ENCODE data around the gene SPATA6L. TPM values are rescaled to one million over a fixed set of nuclear protein-coding genes. Genes with fewer than 3 reads are reported as not detected.

Gene SPATA6L
- total and polyA plus RNA-seq, 2 of the 13 experiments (the other 11 are each of a cell fraction or from before 2014, with no cell fraction given) = 1.1 to 1.9 TPM

DNA sequence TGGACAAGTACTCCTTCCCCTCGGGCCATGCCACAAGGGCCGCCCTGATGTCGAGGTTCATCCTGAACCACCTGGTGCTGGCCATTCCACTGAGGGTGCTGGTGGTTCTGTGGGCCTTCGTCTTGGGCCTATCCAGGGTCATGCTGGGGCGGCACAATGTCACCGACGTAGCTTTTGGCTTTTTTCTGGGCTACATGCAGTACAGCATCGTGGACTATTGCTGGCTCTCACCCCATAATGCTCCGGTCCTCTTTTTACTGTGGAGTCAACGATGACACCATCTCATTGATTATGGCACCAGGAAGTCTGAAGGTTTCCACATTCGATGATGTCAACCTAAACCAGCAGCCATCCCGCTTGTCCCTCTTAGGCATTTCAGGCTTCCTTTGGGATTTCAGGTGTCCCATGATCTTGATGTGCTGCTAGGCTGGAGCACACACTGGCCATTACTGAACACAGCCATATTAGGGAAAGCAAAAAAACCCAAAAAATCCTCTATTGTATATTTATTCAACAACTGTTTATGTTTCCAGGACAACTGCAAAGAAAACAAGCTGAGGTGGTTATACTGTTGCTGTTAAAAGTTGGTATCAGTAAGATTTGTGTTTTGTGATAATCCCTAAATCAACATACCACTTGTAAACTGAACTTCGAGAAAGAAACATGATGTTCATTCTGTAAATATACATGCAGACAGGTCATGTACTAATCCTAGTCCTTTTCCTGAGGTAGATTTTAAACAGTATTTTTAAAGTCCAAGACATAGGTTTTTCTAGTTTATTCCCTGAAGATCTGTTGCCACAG is 3.1 kb downstream of the SPATA6L start (continued):
- TF ChIP-seq PAWR (CRISPR knock-in tag; IDR thresholded peaks at IDR 0.05; ENCODE audit: borderline replicate concordance) (no peak), ZNF510 (CRISPR knock-in tag; IDR thresholded peaks at IDR 0.05; ENCODE audit: low read depth) (0 out of 2 replicates have a peak, but pooled peaks have one; percentile 3), IKZF1 (IDR thresholded peaks at IDR 0.05) (no peak), FOSL2 (CRISPR knock-in tag; IDR thresholded peaks at IDR 0.05) (no peak), ZNF558 (CRISPR knock-in tag; IDR thresholded peaks at IDR 0.05; ENCODE audit: borderline replicate concordance) (peak; percentile 70; the same call in 1 of the 2 replicates), ZNF720 (CRISPR knock-in tag; IDR thresholded peaks at IDR 0.05) (no peak), ZNF10 (CRISPR knock-in tag; IDR thresholded peaks at IDR 0.05; ENCODE audit: borderline replicate concordance, low read depth) (no peak), MEIS1 (CRISPR knock-in tag; IDR thresholded peaks at IDR 0.05; ENCODE audit: borderline replicate concordance) (no peak), TBX2 (CRISPR knock-in tag; IDR thresholded peaks at IDR 0.05; ENCODE audit: borderline replicate concordance) (no peak), MAFG (CRISPR knock-in tag; IDR thresholded peaks at IDR 0.05) (no peak), HDAC1 (CRISPR knock-in tag; IDR thresholded peaks at IDR 0.05) (peak; percentile 40; the same call in 1 of the 2 replicates), ZNF614 (CRISPR knock-in tag; IDR thresholded peaks at IDR 0.05; ENCODE audit: borderline replicate concordance) (0 out of 2 replicates have a peak, but pooled peaks have one; percentile 20), SP140L (CRISPR knock-in tag; IDR thresholded peaks at IDR 0.05; ENCODE audit: borderline replicate concordance) (no peak), HMG20A (CRISPR knock-in tag; IDR thresholded peaks at IDR 0.05; ENCODE audit: borderline replicate concordance) (no peak; the same call in 1 of the 2 replicates), AKAP8 (CRISPR knock-in tag; IDR thresholded peaks at IDR 0.05) (no peak)
- TF ChIP-seq, protein P1, sequence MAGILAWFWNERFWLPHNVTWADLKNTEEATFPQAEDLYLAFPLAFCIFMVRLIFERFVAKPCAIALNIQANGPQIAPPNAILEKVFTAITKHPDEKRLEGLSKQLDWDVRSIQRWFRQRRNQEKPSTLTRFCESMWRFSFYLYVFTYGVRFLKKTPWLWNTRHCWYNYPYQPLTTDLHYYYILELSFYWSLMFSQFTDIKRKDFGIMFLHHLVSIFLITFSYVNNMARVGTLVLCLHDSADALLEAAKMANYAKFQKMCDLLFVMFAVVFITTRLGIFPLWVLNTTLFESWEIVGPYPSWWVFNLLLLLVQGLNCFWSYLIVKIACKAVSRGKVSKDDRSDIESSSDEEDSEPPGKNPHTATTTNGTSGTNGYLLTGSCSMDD (CRISPR knock-in tag; IDR thresholded peaks at IDR 0.05) = no peak
- TF ChIP-seq, protein P2, sequence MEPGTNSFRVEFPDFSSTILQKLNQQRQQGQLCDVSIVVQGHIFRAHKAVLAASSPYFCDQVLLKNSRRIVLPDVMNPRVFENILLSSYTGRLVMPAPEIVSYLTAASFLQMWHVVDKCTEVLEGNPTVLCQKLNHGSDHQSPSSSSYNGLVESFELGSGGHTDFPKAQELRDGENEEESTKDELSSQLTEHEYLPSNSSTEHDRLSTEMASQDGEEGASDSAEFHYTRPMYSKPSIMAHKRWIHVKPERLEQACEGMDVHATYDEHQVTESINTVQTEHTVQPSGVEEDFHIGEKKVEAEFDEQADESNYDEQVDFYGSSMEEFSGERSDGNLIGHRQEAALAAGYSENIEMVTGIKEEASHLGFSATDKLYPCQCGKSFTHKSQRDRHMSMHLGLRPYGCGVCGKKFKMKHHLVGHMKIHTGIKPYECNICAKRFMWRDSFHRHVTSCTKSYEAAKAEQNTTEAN (CRISPR knock-in tag; conservative IDR thresholded peaks at IDR 0.05) = no peak
- TF ChIP-seq, protein P3, sequence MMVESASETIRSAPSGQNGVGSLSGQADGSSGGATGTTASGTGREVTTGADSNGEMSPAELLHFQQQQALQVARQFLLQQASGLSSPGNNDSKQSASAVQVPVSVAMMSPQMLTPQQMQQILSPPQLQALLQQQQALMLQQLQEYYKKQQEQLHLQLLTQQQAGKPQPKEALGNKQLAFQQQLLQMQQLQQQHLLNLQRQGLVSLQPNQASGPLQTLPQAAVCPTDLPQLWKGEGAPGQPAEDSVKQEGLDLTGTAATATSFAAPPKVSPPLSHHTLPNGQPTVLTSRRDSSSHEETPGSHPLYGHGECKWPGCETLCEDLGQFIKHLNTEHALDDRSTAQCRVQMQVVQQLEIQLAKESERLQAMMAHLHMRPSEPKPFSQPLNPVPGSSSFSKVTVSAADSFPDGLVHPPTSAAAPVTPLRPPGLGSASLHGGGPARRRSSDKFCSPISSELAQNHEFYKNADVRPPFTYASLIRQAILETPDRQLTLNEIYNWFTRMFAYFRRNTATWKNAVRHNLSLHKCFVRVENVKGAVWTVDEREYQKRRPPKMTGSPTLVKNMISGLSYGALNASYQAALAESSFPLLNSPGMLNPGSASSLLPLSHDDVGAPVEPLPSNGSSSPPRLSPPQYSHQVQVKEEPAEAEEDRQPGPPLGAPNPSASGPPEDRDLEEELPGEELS (CRISPR knock-in tag; IDR thresholded peaks at IDR 0.05) = no peak
- TF ChIP-seq, protein P4, sequence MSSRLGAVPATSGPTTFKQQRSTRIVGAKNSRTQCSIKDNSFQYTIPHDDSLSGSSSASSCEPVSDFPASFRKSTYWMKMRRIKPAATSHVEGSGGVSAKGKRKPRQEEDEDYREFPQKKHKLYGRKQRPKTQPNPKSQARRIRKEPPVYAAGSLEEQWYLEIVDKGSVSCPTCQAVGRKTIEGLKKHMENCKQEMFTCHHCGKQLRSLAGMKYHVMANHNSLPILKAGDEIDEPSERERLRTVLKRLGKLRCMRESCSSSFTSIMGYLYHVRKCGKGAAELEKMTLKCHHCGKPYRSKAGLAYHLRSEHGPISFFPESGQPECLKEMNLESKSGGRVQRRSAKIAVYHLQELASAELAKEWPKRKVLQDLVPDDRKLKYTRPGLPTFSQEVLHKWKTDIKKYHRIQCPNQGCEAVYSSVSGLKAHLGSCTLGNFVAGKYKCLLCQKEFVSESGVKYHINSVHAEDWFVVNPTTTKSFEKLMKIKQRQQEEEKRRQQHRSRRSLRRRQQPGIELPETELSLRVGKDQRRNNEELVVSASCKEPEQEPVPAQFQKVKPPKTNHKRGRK (CRISPR knock-in tag; IDR thresholded peaks at IDR 0.05) = no peak
- TF ChIP-seq, protein P5, sequence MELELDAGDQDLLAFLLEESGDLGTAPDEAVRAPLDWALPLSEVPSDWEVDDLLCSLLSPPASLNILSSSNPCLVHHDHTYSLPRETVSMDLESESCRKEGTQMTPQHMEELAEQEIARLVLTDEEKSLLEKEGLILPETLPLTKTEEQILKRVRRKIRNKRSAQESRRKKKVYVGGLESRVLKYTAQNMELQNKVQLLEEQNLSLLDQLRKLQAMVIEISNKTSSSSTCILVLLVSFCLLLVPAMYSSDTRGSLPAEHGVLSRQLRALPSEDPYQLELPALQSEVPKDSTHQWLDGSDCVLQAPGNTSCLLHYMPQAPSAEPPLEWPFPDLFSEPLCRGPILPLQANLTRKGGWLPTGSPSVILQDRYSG (CRISPR knock-in tag; IDR thresholded peaks at IDR 0.05) = no peak
- TF ChIP-seq, protein P6, sequence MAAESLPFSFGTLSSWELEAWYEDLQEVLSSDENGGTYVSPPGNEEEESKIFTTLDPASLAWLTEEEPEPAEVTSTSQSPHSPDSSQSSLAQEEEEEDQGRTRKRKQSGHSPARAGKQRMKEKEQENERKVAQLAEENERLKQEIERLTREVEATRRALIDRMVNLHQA (CRISPR knock-in tag; IDR thresholded peaks at IDR 0.05) = no peak

Data from HepG2 (cell line).